Colon (tissue), 2 donors: ENCODE data around the gene ARFGAP3.

Source experiments
- FAIRE-seq: peaks from 2 replicates; lab custom pipeline; 2012; peaks lifted over from hg19 to GRCh38; lab: Jason Lieb, UNC
- donor health status: control.
- donor health status: control.

ARFGAP3 gene

GRCh38 chr22:42884616-42885375 lies 27.7 kb upstream of the ARFGAP3 start:
- FAIRE-seq, result no peak

GRCh38 chr22:42883970-42884369 lies 26.9 kb upstream of the ARFGAP3 start:
- no peak for FAIRE-seq

GRCh38 chr22:42883121-42883520 lies 26.0 kb upstream of the ARFGAP3 start:
- no peak for FAIRE-seq

GRCh38 chr22:42881982-42882656 lies 25.0 kb upstream of the ARFGAP3 start:
- FAIRE-seq, result no peak

- no peak for FAIRE-seq
Observed at GRCh38 chr22:42881298-42881697, 24.2 kb upstream of the ARFGAP3 start.

GRCh38 chr22:42880815-42881214 lies 23.7 kb upstream of the ARFGAP3 start:
- no peak for FAIRE-seq

GRCh38 chr22:42879371-42880021 lies 22.4 kb upstream of the ARFGAP3 start:
- no peak for FAIRE-seq

- no peak for FAIRE-seq
Observed at GRCh38 chr22:42878561-42879305, 21.7 kb upstream of the ARFGAP3 start.

- no peak for FAIRE-seq
Observed at GRCh38 chr22:42877597-42878340, 20.7 kb upstream of the ARFGAP3 start.

- FAIRE-seq, result no peak
Observed at GRCh38 chr22:42877158-42877557, 20.1 kb upstream of the ARFGAP3 start.

GRCh38 chr22:42876041-42876440 lies 19.0 kb upstream of the ARFGAP3 start:
- no peak for FAIRE-seq

- no peak for FAIRE-seq
Observed at GRCh38 chr22:42874010-42874409, 16.9 kb upstream of the ARFGAP3 start.

- no peak for FAIRE-seq
Observed at GRCh38 chr22:42873356-42873755, 16.3 kb upstream of the ARFGAP3 start.

- no peak for FAIRE-seq
Observed at GRCh38 chr22:42872821-42873220, 15.7 kb upstream of the ARFGAP3 start.

GRCh38 chr22:42871146-42872050 lies 14.3 kb upstream of the ARFGAP3 start:
- no peak for FAIRE-seq

GRCh38 chr22:42869888-42870480 lies 12.9 kb upstream of the ARFGAP3 start:
- FAIRE-seq, result no peak

- no peak for FAIRE-seq
Observed at GRCh38 chr22:42869463-42869862, 12.4 kb upstream of the ARFGAP3 start.

- FAIRE-seq, result no peak
Observed at GRCh38 chr22:42868751-42869251, 11.7 kb upstream of the ARFGAP3 start.

- FAIRE-seq, result no peak
Observed at GRCh38 chr22:42866100-42866499, 9.0 kb upstream of the ARFGAP3 start.

- no peak for FAIRE-seq
Observed at GRCh38 chr22:42865536-42865935, 8.5 kb upstream of the ARFGAP3 start.
